Hepatocyte (in vitro differentiated cells): Measurements from ENCODE around the gene UQCRFS1.

Source experiments
- EZH2 ChIP-seq: fragments of 200-600 bp; sonication (generic); IDR thresholded peaks from 2 replicates; pipeline ENCODE4 v1.6.1; 2016; ENCODE audit warnings: antibody characterized with exemption, mild to moderate bottlenecking, borderline replicate concordance
- EZH2phosphoT487 ChIP-seq: fragments of 200-600 bp; sonication (generic); IDR thresholded peaks from one replicate; pipeline ENCODE4 v1.6.1; 2018; ENCODE audit warnings: antibody characterized with exemption, mild to moderate bottlenecking, low read depth, moderate library complexity; ENCODE audit not compliant: unreplicated experiment, severe bottlenecking
- TF ChIP-seq, protein P1 (sequence below): fragments of 200-600 bp; sonication (generic); IDR thresholded peaks from 2 replicates; pipeline ENCODE4 v1.5.1; 2016; ENCODE audit warnings: antibody characterized with exemption, mild to moderate bottlenecking; ENCODE audit not compliant: poor library complexity

DNA sequence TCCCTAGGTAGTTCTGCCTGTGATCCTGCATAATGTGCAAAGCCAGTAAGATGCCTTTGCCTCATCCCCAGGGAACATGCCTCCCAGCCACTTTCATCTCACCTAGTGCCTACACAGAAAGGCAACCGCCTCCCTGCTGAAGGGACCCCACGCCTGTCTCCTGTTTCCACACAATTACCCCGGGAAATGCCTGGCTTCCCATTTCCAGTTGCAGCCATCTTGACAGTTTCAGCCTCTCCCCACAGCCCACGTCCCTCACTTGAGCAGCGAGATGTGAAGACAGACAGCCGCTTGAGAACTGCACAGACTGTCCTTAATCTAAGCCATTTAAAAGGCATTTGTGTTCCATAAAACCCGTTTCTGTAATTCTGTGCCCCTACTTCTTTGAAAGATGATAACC is 4.7 kb upstream of the UQCRFS1 start:
- TF ChIP-seq, protein P1, sequence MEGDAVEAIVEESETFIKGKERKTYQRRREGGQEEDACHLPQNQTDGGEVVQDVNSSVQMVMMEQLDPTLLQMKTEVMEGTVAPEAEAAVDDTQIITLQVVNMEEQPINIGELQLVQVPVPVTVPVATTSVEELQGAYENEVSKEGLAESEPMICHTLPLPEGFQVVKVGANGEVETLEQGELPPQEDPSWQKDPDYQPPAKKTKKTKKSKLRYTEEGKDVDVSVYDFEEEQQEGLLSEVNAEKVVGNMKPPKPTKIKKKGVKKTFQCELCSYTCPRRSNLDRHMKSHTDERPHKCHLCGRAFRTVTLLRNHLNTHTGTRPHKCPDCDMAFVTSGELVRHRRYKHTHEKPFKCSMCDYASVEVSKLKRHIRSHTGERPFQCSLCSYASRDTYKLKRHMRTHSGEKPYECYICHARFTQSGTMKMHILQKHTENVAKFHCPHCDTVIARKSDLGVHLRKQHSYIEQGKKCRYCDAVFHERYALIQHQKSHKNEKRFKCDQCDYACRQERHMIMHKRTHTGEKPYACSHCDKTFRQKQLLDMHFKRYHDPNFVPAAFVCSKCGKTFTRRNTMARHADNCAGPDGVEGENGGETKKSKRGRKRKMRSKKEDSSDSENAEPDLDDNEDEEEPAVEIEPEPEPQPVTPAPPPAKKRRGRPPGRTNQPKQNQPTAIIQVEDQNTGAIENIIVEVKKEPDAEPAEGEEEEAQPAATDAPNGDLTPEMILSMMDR, result no peak
- TF ChIP-seq EZH2phosphoT487 (no peak), EZH2 (no peak)
